Uterus (tissue), 4 donors: ENCODE measurements around the gene TAOK3. TPM values are rescaled to one million over a fixed set of nuclear protein-coding genes. Genes with fewer than 3 reads are reported as not detected.

Source experiments
- DNase-seq, 2 donors: peaks; one replicate each; pipeline ENCODE4 v3.0.0-alpha.2; 2019 to 2020
- H3K27ac ChIP-seq, 2 donors: fragments of 200-600 bp; sonication (generic); 1 replicate in 1 of 2; 2 replicates in 1 of 2; pipeline ENCODE4 v1.5.1; 2016 to 2018
- H3K27me3 ChIP-seq, 2 donors: fragments of 200-600 bp; sonication (generic); one replicate each; pipeline ENCODE4 v1.5.1; 2018 to 2019; ENCODE audit warnings: control low read depth in 1 of 2
- H3K36me3 ChIP-seq, 2 donors: fragments of 200-600 bp; sonication (generic); one replicate each; pipeline ENCODE4 v1.5.1; 2019; ENCODE audit warnings: control low read depth in 1 of 2
- H3K4me1 ChIP-seq, 2 donors: fragments of 200-600 bp; sonication (generic); one replicate each; pipeline ENCODE4 v1.5.1; 2018 to 2019; ENCODE audit warnings: control low read depth in 1 of 2
- H3K4me3 ChIP-seq, 2 donors: fragments of 200-600 bp; sonication (generic); 1 replicate in 1 of 2; 2 replicates in 1 of 2; pipeline ENCODE4 v1.5.1; 2018 to 2019; ENCODE audit warnings: mild to moderate bottlenecking in 1 of 2
- H3K9me3 ChIP-seq, 2 donors: fragments of 200-600 bp; sonication (generic); one replicate each; pipeline ENCODE4 v1.5.1; 2019; ENCODE audit warnings: control low read depth in 1 of 2
- CTCF ChIP-seq, 4 experiments: fragments of 200-600 bp in 2 of 4; fragments of 450-650 bp in 2 of 4; sonication (generic) in 2 of 4; IDR thresholded peaks; one replicate each; pipeline ENCODE4 v1.5.1; 2016 to 2019; ENCODE audit warnings: antibody characterized with exemption in 4 of 4, mild to moderate bottlenecking in 2 of 4, moderate library complexity in 1 of 4
- POLR2A ChIP-seq, 2 donors: fragments of 450-650 bp; IDR thresholded peaks; one replicate each; pipeline ENCODE4 v1.6.1; 2016; ENCODE audit warnings: antibody characterized with exemption in 2 of 2, mild to moderate bottlenecking in 1 of 2, moderate library complexity in 1 of 2
- intact Hi-C: fragments of 100-400 bp; cut with DNase I; formaldehyde crosslinking; loops from one replicate; pipeline ENCODE4 v1.15.1; 2023; ENCODE audit warnings: low total_unique reads
- total RNA-seq, 4 donors: library from RNA; depleted of rRNA in 3 of 4; stranded (reverse); fragments of >200 nt in 3 of 4; gene quantifications; one replicate each; pipeline versions ENCODE4 v1.1.0 to v1.2.4, GENCODE V29; 2014 to 2023
- donor health status: DM: yes; HTN: yes; CAD: no.

Gene TAOK3
- total RNA-seq, 4 donors from 2014 or later = 14.9 to 35.1 (median 24.8) TPM

DNA sequence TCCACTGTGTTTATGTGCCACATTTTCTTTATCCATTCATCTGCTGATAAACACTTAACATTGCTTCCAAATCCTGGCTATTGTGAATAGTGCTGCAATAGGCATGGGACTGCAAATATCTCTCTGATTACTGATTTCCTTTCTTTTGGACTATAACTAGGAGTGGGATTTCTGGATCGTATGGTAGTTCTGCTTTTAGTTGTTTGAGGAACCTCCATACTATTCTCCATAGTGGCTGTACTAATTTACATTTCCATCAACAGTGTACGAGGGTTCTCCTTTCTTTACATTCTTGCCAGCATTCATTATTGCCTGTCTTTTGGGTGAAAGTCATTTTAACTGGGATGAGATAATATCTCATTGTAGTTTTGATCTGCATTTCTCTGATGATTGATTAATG is 47.6 kb downstream of the TAOK3 start:
- Histone ChIP-seq H3K4me3 (no peak overlapping the region), H3K27ac (no peak overlapping the region), H3K9me3 (no peaks in the 10 kb centered on the region), H3K36me3 (no peaks in the 10 kb centered on the region), H3K27me3 (no peaks in the 10 kb centered on the region), H3K4me1 (peaks cover 0 to 4% of the 10 kb centered on the region in 2 donors)
- TF ChIP-seq CTCF (IDR thresholded peaks at IDR 0.05) (no peak), POLR2A (IDR thresholded peaks at IDR 0.05) (no peak)
- intact Hi-C loops = no loop called here
- DNase-seq = no peak

DNA sequence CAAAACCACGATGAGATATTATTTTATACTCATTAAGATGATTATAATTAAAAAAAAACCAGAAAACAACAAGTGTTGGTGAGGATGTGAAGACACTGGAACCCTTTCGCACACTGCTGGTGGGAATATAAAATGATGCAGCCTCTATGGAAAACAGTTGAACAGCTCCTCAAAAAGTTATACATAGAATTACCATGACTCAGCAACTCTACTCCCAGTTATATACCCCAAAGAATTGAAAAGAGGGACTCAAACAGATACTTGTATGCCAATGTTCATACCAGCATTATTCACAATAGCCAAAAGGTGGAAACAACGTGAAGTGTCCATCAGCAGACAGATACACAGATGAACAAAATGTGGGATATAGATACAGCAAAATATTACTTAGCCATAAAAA is 53.1 kb downstream of the TAOK3 start:
- Histone ChIP-seq H3K9me3 (no peaks in the 10 kb centered on the region), H3K4me1 (no peaks in the 10 kb centered on the region), H3K36me3 (no peaks in the 10 kb centered on the region), H3K27ac (no peak overlapping the region), H3K27me3 (no peaks in the 10 kb centered on the region), H3K4me3 (no peak overlapping the region)
- intact Hi-C loops = no loop called here
- DNase-seq = no peak
- TF ChIP-seq CTCF (IDR thresholded peaks at IDR 0.05) = no peak
- TF ChIP-seq POLR2A (IDR thresholded peaks at IDR 0.05) = no peak

DNA sequence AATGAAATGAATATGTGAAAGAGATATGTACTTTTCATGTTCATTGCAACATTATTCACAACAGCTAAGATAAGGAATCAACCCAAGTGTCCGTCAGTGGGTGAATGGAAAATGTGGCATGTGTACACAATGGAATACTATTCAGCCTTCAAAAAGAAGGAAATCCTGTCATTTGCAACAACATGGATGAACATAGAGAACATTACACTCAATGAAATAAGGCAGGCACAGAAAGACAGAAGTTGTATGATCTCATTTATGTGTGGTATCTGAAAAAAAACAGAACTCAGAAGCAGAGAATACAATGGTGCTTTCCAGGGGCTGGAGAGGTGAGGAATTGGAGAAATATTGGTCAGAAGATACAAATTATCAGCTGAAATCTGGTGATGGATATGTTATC is 54.0 kb downstream of the TAOK3 start:
- H3K27me3 ChIP-seq = no peaks in the 10 kb centered on the region
- no peak for DNase-seq
- H3K9me3 ChIP-seq = no peaks in the 10 kb centered on the region
- H3K4me1 ChIP-seq = no peaks in the 10 kb centered on the region
- intact Hi-C loops = no loop called here
- H3K36me3 ChIP-seq = no peaks in the 10 kb centered on the region
- H3K4me3 ChIP-seq = no peak overlapping the region
- TF ChIP-seq POLR2A (IDR thresholded peaks at IDR 0.05) (no peak), CTCF (IDR thresholded peaks at IDR 0.05) (no peak)
- H3K27ac ChIP-seq = no peak overlapping the region

DNA sequence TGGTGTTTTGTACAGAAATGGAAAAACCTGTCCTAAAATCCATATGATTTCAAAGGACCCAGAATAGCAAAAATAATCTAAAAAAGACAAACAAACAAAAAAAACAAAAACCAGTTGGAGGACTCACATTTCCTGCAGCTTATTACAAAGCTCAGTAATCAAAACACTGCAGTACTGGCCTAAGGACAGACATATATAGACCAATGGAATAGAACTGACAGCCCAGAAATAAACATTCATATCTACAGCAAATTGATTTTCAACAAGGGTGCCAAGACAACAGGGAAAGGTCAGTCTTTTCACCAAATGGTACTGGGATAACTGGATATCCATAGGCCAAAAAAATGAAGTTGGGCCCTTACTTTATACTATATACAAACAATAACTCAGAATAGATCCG is 55.0 kb downstream of the TAOK3 start:
- H3K27ac ChIP-seq = no peak overlapping the region
- intact Hi-C loops = no loop called here
- no peak overlapping the region for H3K4me3 ChIP-seq
- no peaks in the 10 kb centered on the region for H3K36me3 ChIP-seq
- no peaks in the 10 kb centered on the region for H3K27me3 ChIP-seq
- H3K4me1 ChIP-seq = no peaks in the 10 kb centered on the region
- no peak for TF ChIP-seq CTCF (IDR thresholded peaks at IDR 0.05)
- TF ChIP-seq POLR2A (IDR thresholded peaks at IDR 0.05) = no peak
- no peak for DNase-seq
- H3K9me3 ChIP-seq = no peaks in the 10 kb centered on the region

DNA sequence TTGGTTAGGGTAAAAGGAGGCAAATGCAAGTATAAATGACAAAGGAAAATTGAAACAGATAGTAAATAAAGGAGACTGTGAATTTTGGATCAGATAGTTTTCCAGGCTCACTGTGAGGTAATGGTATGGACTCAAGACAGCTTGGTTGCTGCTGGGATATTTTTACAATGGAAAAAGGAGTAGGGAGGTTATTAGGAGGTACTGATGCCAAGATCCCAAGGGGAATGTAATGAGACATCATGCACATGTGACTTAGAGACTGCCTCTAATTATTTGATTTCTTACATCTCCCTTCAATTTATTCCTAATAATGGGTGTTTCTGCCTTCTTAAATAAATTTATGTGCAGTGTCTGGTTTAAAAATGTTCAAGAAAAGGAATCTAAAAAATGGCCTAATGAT is 56.9 kb downstream of the TAOK3 start:
- DNase-seq = no peak
- intact Hi-C loops = no loop called here
- H3K27ac ChIP-seq = no peak overlapping the region
- no peaks in the 10 kb centered on the region for H3K9me3 ChIP-seq
- no peaks in the 10 kb centered on the region for H3K4me1 ChIP-seq
- TF ChIP-seq POLR2A (IDR thresholded peaks at IDR 0.05) (no peak), CTCF (IDR thresholded peaks at IDR 0.05) (no peak)
- no peaks in the 10 kb centered on the region for H3K27me3 ChIP-seq
- H3K4me3 ChIP-seq = no peak overlapping the region
- H3K36me3 ChIP-seq = no peaks in the 10 kb centered on the region
